HepG2 (cell line): ENCODE results near the gene AKAP8. TPM values are rescaled to one million over a fixed set of nuclear protein-coding genes. Genes with fewer than 3 reads are reported as not detected.

Source experiments
- ATAC-seq: fragments of 200-7000 bp; cut with Tn5 transposase; 3 replicates; pipeline ENCODE4 v1.9.1; 2020; ENCODE audit warnings: mild to moderate bottlenecking, moderate library complexity
- BruUV-seq: library from RNA; stranded (reverse); fragments of 400-500 nt; replicated peaks from 2 replicates; lab custom pipeline; 2021; lab: Mats Ljungman, UMichigan
- CTCF ChIA-PET: fragments of 300-600 bp; formaldehyde crosslinking; extraction: SDS; loops from one replicate; lab custom pipeline; 2021; ENCODE audit warnings: low total read pairs, inconsistent platforms, low intra/inter-chr PET ratio; lab: Yijun Ruan, JAX
- POLR2A ChIA-PET: fragments of 350-600 bp; sonication (Branson Sonifier 250); formaldehyde crosslinking; loops from one replicate; lab custom pipeline; 2020; ENCODE audit warnings: antibody characterized with exemption, inconsistent platforms; lab: Yijun Ruan, JAX
- DNase-seq: peaks from one replicate; pipeline ENCODE4 v3.0.0-alpha.2; 2015; ENCODE audit warnings: low spot score
- FAIRE-seq: peaks from 3 replicates; lab custom pipeline; 2011; peaks lifted over from hg19 to GRCh38; lab: Jason Lieb, UNC
- H2AFZ ChIP-seq: one replicate; pipeline ENCODE4 v1.6.1; 2011; ENCODE audit warnings: low read length, inconsistent platforms
- H3K27ac ChIP-seq: fragments of 300-600 bp; 3 replicates; pipeline ENCODE4 v1.8.0; 2011; ENCODE audit warnings: mixed run types, mild to moderate bottlenecking, mixed read lengths, low read length, inconsistent platforms; ENCODE audit not compliant: insufficient read depth; ENCODE audit errors: extremely low read length
- H3K27me3 ChIP-seq, 2 experiments: fragments of 200-600 bp in 1 of 2; 2 replicates in 1 of 2; 3 replicates in 1 of 2; pipeline versions ENCODE4 v1.6.0 to v1.8.0; 2011; ENCODE audit warnings: low read length in 2 of 2, mild to moderate bottlenecking in 2 of 2, moderate library complexity in 2 of 2, inconsistent platforms in 1 of 2; ENCODE audit not compliant: insufficient read depth in 2 of 2, control insufficient read depth in 1 of 2
- H3K36me3 ChIP-seq, 2 experiments: fragments of 200-600 bp in 1 of 2; replicated peaks in 1 of 2; 2 replicates in 1 of 2; 3 replicates in 1 of 2; pipeline versions ENCODE4 v1.5.1 to v1.8.0; 2011; ENCODE audit warnings: low read length in 2 of 2, inconsistent platforms in 1 of 2; ENCODE audit not compliant: insufficient read depth in 2 of 2, control insufficient read depth in 1 of 2
- H3K4me1 ChIP-seq: 2 replicates; pipeline ENCODE4 v1.5.1; 2012; ENCODE audit warnings: low read length, inconsistent platforms; ENCODE audit not compliant: insufficient read depth
- H3K4me2 ChIP-seq: 2 replicates; pipeline ENCODE4 v1.6.0; 2011; ENCODE audit warnings: low read depth, low read length, inconsistent platforms
- H3K4me3 ChIP-seq, 3 experiments: fragments of 200-600 bp in 1 of 3; sonication (generic), shearing (Covaris generic) in 1 of 3; replicated peaks in 1 of 3; 2 replicates each; pipeline ENCODE4 v1.5.1; 2011 to 2016; ENCODE audit warnings: low read length in 3 of 3, inconsistent platforms in 2 of 3, low read depth in 2 of 3, mild to moderate bottlenecking in 2 of 3, control low read depth in 1 of 3, mixed read lengths in 1 of 3; ENCODE audit not compliant: insufficient read depth in 1 of 3
- H3K79me2 ChIP-seq: one replicate; pipeline ENCODE4 v1.6.1; 2011; ENCODE audit warnings: low read length, inconsistent platforms; ENCODE audit not compliant: insufficient read depth
- H3K9ac ChIP-seq: 2 replicates; pipeline ENCODE4 v1.6.0; 2011; ENCODE audit warnings: mild to moderate bottlenecking, low read depth, low read length, inconsistent platforms; ENCODE audit not compliant: insufficient read depth
- H3K9me3 ChIP-seq: 2 replicates; pipeline ENCODE4 v1.5.1; 2012; ENCODE audit warnings: mild to moderate bottlenecking, low read length
- H4K20me1 ChIP-seq: 2 replicates; pipeline ENCODE4 v1.6.0; 2011; ENCODE audit warnings: inconsistent platforms, mild to moderate bottlenecking, low read length, moderate library complexity; ENCODE audit not compliant: insufficient read depth
- AKAP8 ChIP-seq: sonication (generic); formaldehyde crosslinking; IDR thresholded peaks from 2 replicates; pipeline ENCODE4 v1.5.1; 2020; ENCODE audit warnings: mild to moderate bottlenecking, missing genetic modification reagents
- FOXM1 ChIP-seq: sonication (generic); formaldehyde crosslinking; IDR thresholded peaks from 2 replicates; pipeline ENCODE4 v1.5.0; 2020; ENCODE audit warnings: missing genetic modification reagents
- KDM5B ChIP-seq: sonication (generic); formaldehyde crosslinking; IDR thresholded peaks from 2 replicates; pipeline ENCODE4 v1.4.0; 2020; ENCODE audit warnings: missing genetic modification reagents, mild to moderate bottlenecking, borderline replicate concordance
- MED13 ChIP-seq: sonication (generic); formaldehyde crosslinking; IDR thresholded peaks from 2 replicates; pipeline ENCODE4 v1.5.0; 2020; ENCODE audit warnings: missing genetic modification reagents
- SETDB1 ChIP-seq: sonication (generic); formaldehyde crosslinking; IDR thresholded peaks from 2 replicates; pipeline ENCODE4 v1.5.1; 2020; ENCODE audit warnings: missing genetic modification reagents, mild to moderate bottlenecking, borderline replicate concordance
- ZBTB38 ChIP-seq: sonication (generic); formaldehyde crosslinking; IDR thresholded peaks from 2 replicates; pipeline ENCODE4 v1.5.1; 2020; ENCODE audit warnings: mild to moderate bottlenecking, missing genetic modification reagents
- ZNF484 ChIP-seq: sonication (generic); formaldehyde crosslinking; IDR thresholded peaks from 2 replicates; pipeline ENCODE4 v1.5.1; 2020; ENCODE audit warnings: mild to moderate bottlenecking, low read depth, missing genetic modification reagents, borderline replicate concordance
- ZNF552 ChIP-seq: sonication (generic); formaldehyde crosslinking; IDR thresholded peaks from 2 replicates; pipeline ENCODE4 v1.9.0; 2022; ENCODE audit warnings: missing genetic modification reagents, mild to moderate bottlenecking, borderline replicate concordance
- ZNF570 ChIP-seq: sonication (generic); formaldehyde crosslinking; IDR thresholded peaks from 2 replicates; pipeline ENCODE4 v1.4.0; 2020; ENCODE audit warnings: mild to moderate bottlenecking, missing genetic modification reagents, borderline replicate concordance
- WGBS: methylation state at CpG from one replicate; pipeline ENCODE4 v1.1.6; 2017; ENCODE audit warnings: low lambda C conversion rate; 5-methylcytosine and 5-hydroxymethylcytosine counted together
- in situ Hi-C: cut with HindIII; loops from 2 replicates; pipeline ENCODE4 v1.10.0; 2017; ENCODE audit warnings: low pct_unique_long_range_greater_than_20kb; ENCODE audit not compliant: extremely low pct_ligation_motif_present
- intact Hi-C: fragments of 100-400 bp; cut with micrococcal nuclease; formaldehyde crosslinking; loops from one replicate; pipeline ENCODE4 v1.10.0; 2022; ENCODE audit not compliant: unreplicated experiment
- polyA plus RNA-seq, 8 experiments: library from polyadenylated mRNA; depleted of rRNA in 3 of 8; stranded (reverse) in 7 of 8; unstranded in 1 of 8; fragments of >200 nt; fragmentation: Illumina TruSeq in 4 of 8; extraction: Trizol in 4 of 8; gene quantifications; 2 replicates each; pipeline versions ENCODE4 v1.2.1 to v1.2.3, GENCODE V29; 2011 to 2016; ENCODE audit warnings: low read depth in 4 of 8, missing spikeins in 1 of 8, mixed read lengths in 1 of 8; ENCODE audit not compliant: insufficient read depth in 1 of 8
- total RNA-seq, 5 experiments: library from RNA; depleted of rRNA; stranded (reverse); fragments of >200 nt; fragmentation: Illumina TruSeq; extraction: Trizol; gene quantifications; 2 replicates each; pipeline ENCODE4 v1.2.3, GENCODE V29; 2016; ENCODE audit warnings: low read depth in 1 of 5
- TF ChIP-seq, protein P1 (sequence below): sonication (generic); formaldehyde crosslinking; IDR thresholded peaks from 2 replicates; pipeline ENCODE4 v1.8.1; 2023; ENCODE audit warnings: mild to moderate bottlenecking, missing genetic modification reagents, borderline replicate concordance

Gene AKAP8
- total and polyA plus RNA-seq, 2 of the 13 experiments (the other 11 are each of a cell fraction or from before 2014, with no cell fraction given): 15.9 to 22.1 TPM

DNA sequence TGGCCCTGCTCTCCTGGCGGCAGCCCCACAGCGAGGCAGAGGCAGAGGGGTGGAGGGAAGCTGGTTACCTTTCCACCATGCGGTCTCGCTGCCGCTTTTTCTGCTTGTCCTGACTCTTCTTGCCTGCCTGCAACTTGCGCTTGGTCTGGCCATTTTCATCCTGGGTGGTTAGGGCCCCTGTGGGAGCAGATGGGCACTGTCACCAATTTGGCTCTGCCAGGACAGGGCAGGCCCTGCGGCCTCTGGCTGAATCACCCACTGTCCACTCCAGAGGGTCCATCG is 19.6 kb upstream of the AKAP8 start:
- POLR2A ChIA-PET: no interaction called here
- in situ Hi-C loops (no loop called here), intact Hi-C loops (no loop called here)
- peaks cover 9% of the 10 kb centered on the region; the same call in 1 of the 2 replicates for H4K20me1 ChIP-seq
- CTCF ChIA-PET: no interaction called here
- no peak overlapping the region for H2AFZ ChIP-seq
- no peaks in the 10 kb centered on the region for H3K4me1 ChIP-seq
- H3K36me3 ChIP-seq: peaks cover 54 to 85% of the 10 kb centered on the region in 2 experiments
- DNase-seq (no peak), ATAC-seq (no peak; the same call in 2 of the 3 replicates), FAIRE-seq (no peak)
- no peak overlapping the region for H3K27ac ChIP-seq
- no TSS peak for BruUV-seq
- no peak overlapping the region for H3K9ac ChIP-seq
- TF ChIP-seq KDM5B (no peak), ZNF552 (CRISPR knock-in tag) (no peak), AKAP8 (CRISPR knock-in tag) (no peak), ZBTB38 (CRISPR knock-in tag) (no peak), ZNF570 (no peak), MED13 (no peak), ZNF484 (CRISPR knock-in tag) (no peak), FOXM1 (CRISPR knock-in tag) (no peak), SETDB1 (CRISPR knock-in tag) (no peak)
- TF ChIP-seq, protein P1, sequence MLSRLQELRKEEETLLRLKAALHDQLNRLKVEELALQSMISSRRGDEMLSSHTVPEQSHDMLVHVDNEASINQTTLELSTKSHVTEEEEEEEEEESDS (CRISPR knock-in tag): no peak
- no peak overlapping the region for H3K4me3 ChIP-seq
- H3K9me3 ChIP-seq: no peaks in the 10 kb centered on the region
- 92% methylated on average over 7 of the region's 8 CpGs for WGBS
- H3K27me3 ChIP-seq: no peaks in the 10 kb centered on the region
- H3K79me2 ChIP-seq: peaks cover 26% of the 10 kb centered on the region
- H3K4me2 ChIP-seq: no peak overlapping the region
